Spinal cord (tissue), 10 donors: ENCODE data around the gene SCAND1. TPM values are rescaled to one million over a fixed set of nuclear protein-coding genes. Genes with fewer than 3 reads are reported as not detected.

ENCODE experiments used
- DNase-seq, 6 donors: peaks; one replicate each; pipeline versions ENCODE4 v3.0.0 to v3.0.0-alpha.2; 2013 to 2015; ENCODE audit warnings: low spot score in 6 of 6, low read depth in 4 of 6
- H3K27ac ChIP-seq: one replicate; pipeline ENCODE4 v1.5.1; 2013; ENCODE audit warnings: low read depth, low read length, control low read depth
- H3K27me3 ChIP-seq: one replicate; pipeline ENCODE4 v1.6.1; 2013; ENCODE audit warnings: low read length; ENCODE audit not compliant: control insufficient read depth, insufficient read depth
- H3K36me3 ChIP-seq: one replicate; pipeline ENCODE4 v1.6.1; 2013; ENCODE audit warnings: low read length; ENCODE audit not compliant: control insufficient read depth, insufficient read depth
- H3K4me1 ChIP-seq: one replicate; pipeline ENCODE4 v1.6.1; 2013; ENCODE audit warnings: low read length; ENCODE audit not compliant: control insufficient read depth, insufficient read depth
- H3K4me3 ChIP-seq: one replicate; pipeline ENCODE4 v1.5.1; 2013; ENCODE audit warnings: low read depth, low read length, control low read depth
- H3K9me3 ChIP-seq: one replicate; pipeline ENCODE4 v1.6.1; 2013; ENCODE audit warnings: low read length; ENCODE audit not compliant: control insufficient read depth, insufficient read depth
- WGBS: methylation state at CpG from one replicate; pipeline ENCODE4 v1.1.5; 2013; ENCODE audit warnings: missing lambda C conversion rate; ENCODE audit not compliant: insufficient coverage; 5-methylcytosine and 5-hydroxymethylcytosine counted together
- polyA plus RNA-seq, 2 donors: library from polyadenylated mRNA; unstranded; fragments of 120-200 nt; gene quantifications; one replicate each; pipeline ENCODE4 v1.2.1, GENCODE V29; 2013; ENCODE audit not compliant: insufficient read length in 2 of 2
- total RNA-seq, 2 donors: library from RNA; depleted of rRNA in 1 of 2; stranded (reverse); fragments of 120-200 nt in 1 of 2; fragments of >200 nt in 1 of 2; gene quantifications; one replicate each; pipeline versions ENCODE4 v1.2.3 to v1.2.4, GENCODE V29; 2013 to 2014
- donor health status: healthy.

Gene SCAND1
- total and polyA plus RNA-seq, 4 donors = 22.3 to 80.6 (median 67.9) TPM

DNA sequence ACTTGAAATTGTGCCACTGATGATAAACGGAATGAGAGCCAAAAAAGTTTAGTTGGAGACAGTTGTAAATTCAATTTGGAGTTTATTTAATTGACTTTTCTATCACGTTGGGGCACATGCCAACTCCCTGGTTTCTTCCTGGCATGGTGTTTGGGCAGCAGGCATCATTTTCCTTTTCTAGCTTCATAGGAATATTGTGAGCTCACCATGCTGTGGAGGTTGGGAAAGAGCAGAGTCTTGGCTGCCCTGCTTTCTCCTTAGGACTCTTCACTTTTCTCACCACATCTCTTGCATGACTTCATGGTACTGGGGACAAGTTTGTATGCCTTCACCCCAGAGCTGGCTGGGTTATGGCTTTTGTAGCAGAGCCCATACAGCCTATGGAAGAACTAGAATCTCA, 6.4 kb downstream of the SCAND1 start:
- Histone ChIP-seq H3K27ac (no peak overlapping the region), H3K9me3 (no peaks in the 10 kb centered on the region), H3K4me3 (no peak overlapping the region), H3K36me3 (peaks cover 13% of the 10 kb centered on the region), H3K27me3 (no peaks in the 10 kb centered on the region), H3K4me1 (peaks cover 7% of the 10 kb centered on the region)
- DNase-seq = no peak
- WGBS = 100% methylated on average over 1 of the region's 2 CpGs

DNA sequence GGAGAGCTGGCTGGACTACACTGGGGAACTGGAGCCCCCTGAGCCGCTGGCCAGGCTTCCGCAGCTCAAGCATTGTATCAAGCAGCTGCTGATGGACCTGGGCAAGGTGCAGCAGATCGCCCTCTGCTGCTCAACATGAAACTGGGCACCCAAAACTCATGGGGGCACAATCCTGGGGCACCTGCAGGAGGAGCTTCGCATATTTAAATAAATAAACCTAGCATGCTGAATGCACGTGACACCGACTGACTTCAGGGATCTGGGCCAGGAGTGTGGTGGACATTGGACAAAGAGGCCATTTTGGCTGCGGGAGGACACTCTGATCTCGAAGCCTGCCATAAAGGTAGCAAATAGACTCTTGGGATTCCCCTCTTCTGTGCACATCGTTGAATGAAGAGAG, 6.8 kb downstream of the SCAND1 start:
- DNase-seq = no peak
- 72% methylated on average over 9 of the region's 9 CpGs for WGBS

DNA sequence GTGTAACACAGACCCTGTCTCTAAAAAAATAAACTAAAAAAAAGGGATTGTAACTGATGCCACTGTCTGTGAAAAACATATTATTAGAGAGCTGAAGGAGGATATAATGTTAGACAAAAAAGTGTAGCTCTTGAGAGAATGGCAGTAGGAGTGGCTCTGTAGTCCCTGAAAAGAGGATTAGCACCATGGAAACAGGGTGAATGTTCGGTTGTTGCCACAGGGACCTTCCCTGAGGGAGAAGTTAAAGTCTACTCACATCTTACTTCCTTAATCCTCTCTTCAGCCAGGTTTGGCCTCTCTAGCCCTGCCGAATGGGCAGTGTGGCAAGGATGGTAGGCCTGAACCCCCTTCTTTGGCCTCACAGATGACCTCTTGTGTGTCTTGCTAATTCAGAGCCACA, 12.1 kb downstream of the SCAND1 start:
- Histone ChIP-seq H3K4me3 (no peak overlapping the region), H3K36me3 (peaks cover 25% of the 10 kb centered on the region), H3K27me3 (no peaks in the 10 kb centered on the region), H3K4me1 (peaks cover 3% of the 10 kb centered on the region), H3K9me3 (no peaks in the 10 kb centered on the region), H3K27ac (no peak overlapping the region)
- WGBS = 100% methylated on average over 1 of the region's 2 CpGs
- DNase-seq = peak in 1 of 6 donors; percentile 23

More for the DNA sequence above, 6.8 kb downstream of the SCAND1 start:
- Histone ChIP-seq H3K9me3 (no peaks in the 10 kb centered on the region), H3K4me1 (peaks cover 6% of the 10 kb centered on the region), H3K27ac (no peak overlapping the region), H3K36me3 (peaks cover 13% of the 10 kb centered on the region), H3K27me3 (no peaks in the 10 kb centered on the region), H3K4me3 (no peak overlapping the region)

DNA sequence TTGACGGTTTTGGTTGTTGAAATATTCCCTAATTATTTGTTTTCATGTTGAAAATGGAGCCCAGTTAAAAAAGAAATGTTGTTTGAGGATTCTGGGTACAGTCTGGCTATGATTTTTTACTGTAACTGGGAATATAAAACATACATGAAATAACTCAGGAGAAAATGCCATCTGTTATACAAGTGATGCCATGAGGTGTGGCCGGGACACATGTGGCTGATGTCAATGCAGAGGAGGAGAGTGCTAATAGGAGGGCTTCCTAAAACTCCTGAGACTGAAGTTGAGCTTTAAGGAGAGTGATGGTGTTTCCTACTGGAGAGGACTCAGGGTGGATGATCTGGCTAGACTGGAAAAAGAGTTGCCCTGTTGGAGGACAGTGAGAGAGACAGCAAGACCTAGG, 12.7 kb downstream of the SCAND1 start:
- Histone ChIP-seq H3K27ac (no peak overlapping the region), H3K27me3 (no peaks in the 10 kb centered on the region), H3K36me3 (peaks cover 24% of the 10 kb centered on the region), H3K4me1 (peaks cover 3% of the 10 kb centered on the region), H3K4me3 (no peak overlapping the region), H3K9me3 (no peaks in the 10 kb centered on the region)
- DNase-seq = no peak
- WGBS = 100% methylated on average over 2 of the region's 2 CpGs

DNA sequence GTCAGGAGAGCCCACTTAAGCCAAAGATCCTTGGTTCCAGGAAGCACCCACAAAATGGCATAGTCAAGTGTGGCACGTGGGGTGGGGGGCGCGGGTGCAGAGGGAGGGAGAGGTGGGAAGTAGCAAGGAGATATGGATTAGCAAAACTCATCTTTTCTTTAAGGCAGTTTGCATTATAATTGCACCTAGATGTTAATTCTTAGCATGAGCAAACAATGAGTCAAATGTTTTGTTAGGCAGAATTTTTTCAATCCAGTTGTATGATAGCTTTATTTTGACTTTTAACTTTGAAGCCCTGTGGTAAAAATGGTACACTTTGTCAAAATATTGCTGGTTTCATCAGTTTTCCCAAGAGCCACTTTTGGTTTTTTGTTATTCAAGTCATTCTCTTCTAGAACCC, 15.0 kb downstream of the SCAND1 start:
- H3K4me3 ChIP-seq = no peak overlapping the region
- H3K9me3 ChIP-seq = no peaks in the 10 kb centered on the region
- H3K36me3 ChIP-seq = peaks cover 26% of the 10 kb centered on the region
- no peak overlapping the region for H3K27ac ChIP-seq
- DNase-seq = no peak
- WGBS = 94% methylated on average over 3 of the region's 3 CpGs
- peaks cover 3% of the 10 kb centered on the region for H3K4me1 ChIP-seq
- no peaks in the 10 kb centered on the region for H3K27me3 ChIP-seq

DNA sequence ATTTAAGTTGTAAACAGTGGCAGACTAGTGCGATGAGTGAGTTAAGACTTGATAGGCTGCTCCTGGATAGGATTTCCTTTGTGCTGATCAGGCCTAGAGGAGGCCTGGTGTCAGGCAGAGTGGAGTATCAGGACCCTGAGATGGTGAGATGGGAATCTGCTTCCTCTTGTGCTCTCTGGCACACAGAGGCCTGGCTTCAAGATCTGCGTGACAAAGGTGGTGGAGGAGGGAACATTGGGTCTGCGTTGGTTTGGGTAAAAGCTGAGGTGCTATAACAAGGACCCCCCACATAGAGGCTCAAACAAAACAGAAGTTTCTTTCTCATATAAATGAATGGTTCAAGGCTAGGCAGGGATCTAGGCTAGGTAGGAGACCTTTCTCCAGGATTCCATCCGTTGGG, 20.3 kb downstream of the SCAND1 start:
- no peak overlapping the region for H3K4me3 ChIP-seq
- no peak for DNase-seq
- no peak overlapping the region for H3K27ac ChIP-seq
- no peaks in the 10 kb centered on the region for H3K9me3 ChIP-seq
- H3K4me1 ChIP-seq = no peaks in the 10 kb centered on the region
- H3K36me3 ChIP-seq = peaks cover 27% of the 10 kb centered on the region
- no peaks in the 10 kb centered on the region for H3K27me3 ChIP-seq
- 69% methylated on average over 2 of the region's 4 CpGs for WGBS

DNA sequence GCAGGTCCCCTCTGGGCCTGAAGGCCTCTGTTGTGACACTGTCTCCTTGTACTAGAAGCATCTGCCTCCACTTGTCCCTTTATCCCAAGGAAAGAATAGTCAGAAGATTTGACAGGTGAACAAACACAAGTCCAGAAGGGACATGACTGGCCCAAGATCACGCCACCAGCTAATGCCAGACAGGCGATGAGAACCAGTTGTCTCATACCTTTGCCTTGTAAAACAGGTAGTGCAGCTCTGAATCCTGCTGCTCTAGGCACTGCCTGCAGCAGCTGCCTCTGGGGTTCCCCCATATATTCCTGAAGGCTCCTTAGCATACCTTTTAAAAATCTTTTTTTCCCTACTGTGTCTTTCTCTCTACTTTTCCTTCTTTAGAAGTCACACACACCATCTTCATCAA, 25.0 kb downstream of the SCAND1 start:
- DNase-seq = no peak
- Histone ChIP-seq H3K4me1 (no peaks in the 10 kb centered on the region), H3K27me3 (no peaks in the 10 kb centered on the region), H3K9me3 (no peaks in the 10 kb centered on the region), H3K36me3 (peaks cover 28% of the 10 kb centered on the region), H3K4me3 (no peak overlapping the region), H3K27ac (no peak overlapping the region)
- 97% methylated on average over 2 of the region's 2 CpGs for WGBS

DNA sequence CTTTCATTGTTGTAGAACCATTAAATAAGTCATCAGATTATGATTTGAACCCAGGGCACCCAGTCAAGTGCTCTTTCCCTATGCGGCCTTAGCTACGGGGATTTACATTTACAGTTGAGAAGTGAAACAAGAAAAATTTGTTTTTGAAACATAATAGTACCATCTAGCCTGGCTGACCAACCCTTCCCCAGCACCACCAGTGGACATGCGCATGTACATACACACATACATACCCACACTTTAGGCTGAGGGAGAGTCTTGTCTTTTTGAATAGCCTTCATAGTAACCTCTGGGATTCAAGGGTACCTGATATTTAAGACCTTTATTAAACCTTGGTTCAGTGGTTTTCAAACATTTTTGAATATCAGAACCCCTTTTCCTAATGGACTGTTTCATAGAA, 33.8 kb downstream of the SCAND1 start:
- DNase-seq = no peak
- no peaks in the 10 kb centered on the region for H3K27me3 ChIP-seq
- H3K36me3 ChIP-seq = peaks cover 23% of the 10 kb centered on the region
- H3K4me3 ChIP-seq = no peak overlapping the region
- no peaks in the 10 kb centered on the region for H3K9me3 ChIP-seq
- no peaks in the 10 kb centered on the region for H3K4me1 ChIP-seq
- WGBS = no CpG with 5 or more reads among the region's 3 CpGs
- no peak overlapping the region for H3K27ac ChIP-seq

DNA sequence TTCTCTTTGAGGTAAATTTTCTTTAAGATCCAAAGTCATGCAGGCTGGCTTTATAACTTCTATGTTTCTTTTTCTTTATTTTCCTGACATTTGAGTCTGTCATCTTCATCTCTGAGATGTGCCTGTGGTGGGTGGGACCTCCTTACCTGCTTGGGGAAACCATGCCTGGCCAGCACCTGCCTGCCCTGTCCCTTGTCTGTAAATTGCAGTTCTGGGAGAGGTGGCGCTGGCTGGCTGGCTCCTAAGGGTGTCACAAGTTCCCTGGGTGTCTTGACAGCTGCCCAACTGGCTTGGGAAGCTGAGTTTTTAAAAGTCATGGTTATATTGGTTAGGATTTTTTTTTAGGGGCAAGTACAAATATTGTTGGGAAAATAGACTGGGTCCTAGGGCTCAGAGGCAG, 36.3 kb downstream of the SCAND1 start:
- Histone ChIP-seq H3K27ac (no peak overlapping the region), H3K4me3 (no peak overlapping the region), H3K4me1 (no peaks in the 10 kb centered on the region), H3K36me3 (peaks cover 23% of the 10 kb centered on the region), H3K27me3 (no peaks in the 10 kb centered on the region), H3K9me3 (no peaks in the 10 kb centered on the region)
- DNase-seq = no peak
- 100% methylated on average over 1 of the region's 1 CpG for WGBS

DNA sequence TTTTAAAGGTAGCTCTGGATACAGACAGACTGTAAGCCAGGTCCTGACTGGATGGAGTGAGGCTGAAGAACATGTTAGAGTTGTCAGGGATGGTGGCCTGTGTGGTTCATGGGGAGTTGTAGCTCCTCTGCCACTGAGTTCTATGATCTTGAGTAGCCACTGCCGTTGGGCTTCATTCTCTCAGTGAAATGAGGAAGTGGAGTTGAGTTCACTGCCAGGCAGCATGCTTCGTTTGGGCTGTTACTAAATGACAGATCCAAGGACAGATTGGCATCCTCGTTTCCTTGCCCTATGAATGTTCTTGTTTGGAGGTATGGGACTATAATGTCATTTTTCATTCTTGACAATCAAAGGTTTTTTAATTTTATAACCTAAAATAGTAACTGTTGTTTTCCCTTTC, 37.2 kb downstream of the SCAND1 start:
- Histone ChIP-seq H3K27ac (no peak overlapping the region), H3K9me3 (no peaks in the 10 kb centered on the region), H3K27me3 (no peaks in the 10 kb centered on the region), H3K4me1 (no peaks in the 10 kb centered on the region), H3K36me3 (peaks cover 23% of the 10 kb centered on the region), H3K4me3 (no peak overlapping the region)
- DNase-seq = no peak
- 85% methylated on average over 2 of the region's 3 CpGs for WGBS
